GM21786 (cell line): Measurements from ENCODE around the gene KIAA1755.

ENCODE experiments used
- ATAC-seq: cut with Tn5 transposase; IDR thresholded peaks from one replicate; pipeline ENCODE4 v1.9.1; 2021; ENCODE audit not compliant: unreplicated experiment

Gene KIAA1755

DNA sequence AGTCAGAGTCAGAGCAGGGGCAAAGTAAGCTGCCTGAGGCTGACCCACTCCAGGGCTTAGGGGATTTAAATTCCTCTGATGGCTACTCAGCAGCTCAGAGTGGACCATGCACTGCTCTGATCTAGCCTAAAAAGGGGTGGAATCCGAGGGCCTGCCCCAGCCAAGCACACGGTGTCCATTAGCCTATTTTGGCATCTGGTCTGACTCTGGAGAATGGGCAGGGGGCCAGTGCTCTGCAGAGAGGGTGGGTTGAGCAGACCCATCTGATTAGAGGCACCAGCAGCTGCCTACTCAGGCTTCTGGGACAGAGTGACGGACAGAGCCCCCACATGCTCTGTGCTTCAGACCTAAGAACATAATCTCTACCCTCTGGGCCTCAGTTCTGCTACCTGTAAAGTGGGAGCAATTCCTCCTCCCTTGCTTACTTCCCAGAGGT lies 69.6 kb downstream of the KIAA1755 start:
- no peak for ATAC-seq

DNA sequence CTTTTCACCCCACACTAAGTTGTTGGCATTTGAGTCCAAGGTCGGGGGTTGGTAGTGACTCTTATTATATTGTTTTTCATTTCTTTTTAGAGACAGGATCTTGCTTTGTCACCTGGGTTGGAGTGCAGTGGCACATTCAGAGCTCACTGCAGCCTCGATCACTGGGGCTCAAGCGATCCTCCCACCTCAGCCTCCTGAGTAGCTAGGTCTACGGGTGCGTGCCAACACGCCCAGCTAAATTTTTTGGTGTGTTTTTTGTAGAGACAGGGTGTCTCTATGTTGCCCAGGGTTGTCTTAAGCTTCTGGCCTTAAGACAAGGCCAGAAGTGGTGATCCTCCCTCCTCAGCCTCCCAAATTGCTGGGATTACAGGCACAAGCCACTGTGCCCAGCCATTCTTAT lies 70.4 kb downstream of the KIAA1755 start:
- ATAC-seq = no peak

GRCh38 chr20:38187517-38187916 lies 73.0 kb downstream of the KIAA1755 start:
- no peak for ATAC-seq

DNA sequence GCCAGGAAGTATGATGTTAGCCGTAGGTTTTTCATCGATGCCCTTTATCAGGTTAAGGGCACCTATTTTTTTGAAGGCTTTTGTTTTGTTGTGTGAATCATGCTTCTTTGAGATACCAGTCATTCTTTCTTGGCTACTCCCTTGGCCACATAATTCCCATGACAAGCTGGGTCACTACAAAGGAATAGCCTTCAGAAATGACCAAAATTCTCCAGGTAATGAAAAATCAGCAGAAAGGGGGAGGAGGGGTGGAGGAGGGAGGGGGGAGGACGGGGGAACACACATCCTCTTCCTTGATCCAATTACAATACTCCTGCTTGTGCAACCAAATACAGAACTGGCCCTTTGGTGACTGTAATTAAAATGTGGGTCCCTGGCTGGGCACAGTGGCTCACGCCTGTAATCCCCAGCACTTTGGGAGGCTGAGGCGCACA lies 73.7 kb downstream of the KIAA1755 start:
- no peak for ATAC-seq

- ATAC-seq = no peak
These were observed 76.4 kb downstream of the KIAA1755 start for GRCh38 chr20:38184101-38184500.

GRCh38 chr20:38181971-38182370 lies 78.6 kb downstream of the KIAA1755 start:
- ATAC-seq = no peak

DNA sequence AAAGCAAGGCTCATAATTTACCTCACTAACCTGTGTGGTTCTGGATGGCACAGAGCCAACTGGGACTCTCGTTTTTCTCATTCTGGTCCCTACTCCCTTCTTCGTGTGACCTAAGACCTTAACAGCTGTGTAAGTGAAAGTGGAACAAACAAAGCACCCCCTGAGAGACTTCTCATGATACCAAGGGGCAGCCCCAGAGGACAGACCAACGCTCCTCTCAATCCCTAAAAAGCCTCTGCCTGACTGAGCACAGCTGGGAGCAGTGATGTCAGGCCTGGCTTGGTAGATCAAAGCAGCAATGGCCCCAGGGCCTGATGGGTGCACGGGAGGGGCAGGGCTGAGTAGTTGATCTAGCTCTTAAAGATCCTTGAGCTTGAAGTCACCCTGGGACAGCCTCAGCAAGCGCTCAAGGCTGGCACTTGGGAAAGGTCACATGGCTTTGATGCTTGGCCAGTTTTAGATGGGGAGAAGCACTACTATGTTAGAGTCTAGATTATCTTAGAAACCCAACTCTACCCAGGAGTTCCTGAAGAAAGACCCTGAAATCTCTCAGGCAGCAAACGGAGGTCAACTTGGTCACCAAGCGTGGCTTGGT lies 79.2 kb downstream of the KIAA1755 start:
- peak; percentile 82 for ATAC-seq

DNA sequence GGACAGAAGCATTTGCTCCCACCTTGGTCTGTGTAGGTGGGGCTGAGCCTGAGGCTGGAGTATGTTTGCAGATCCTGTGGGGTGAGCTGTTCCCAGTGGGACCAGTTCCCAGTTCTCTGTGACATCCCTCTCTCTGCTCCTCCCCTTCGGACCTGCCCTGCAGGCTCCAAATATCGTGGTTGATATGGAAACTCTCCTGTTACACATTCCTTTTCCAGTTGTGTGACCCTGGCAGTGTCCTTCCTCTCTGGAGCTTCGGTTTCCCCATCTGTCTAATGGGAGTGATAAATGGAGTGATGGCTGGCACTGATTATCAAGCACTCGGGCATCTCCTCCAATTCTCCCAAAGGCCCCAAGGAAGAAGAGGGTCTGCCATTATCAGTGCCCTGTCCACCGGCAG lies 79.8 kb downstream of the KIAA1755 start:
- no peak for ATAC-seq

DNA sequence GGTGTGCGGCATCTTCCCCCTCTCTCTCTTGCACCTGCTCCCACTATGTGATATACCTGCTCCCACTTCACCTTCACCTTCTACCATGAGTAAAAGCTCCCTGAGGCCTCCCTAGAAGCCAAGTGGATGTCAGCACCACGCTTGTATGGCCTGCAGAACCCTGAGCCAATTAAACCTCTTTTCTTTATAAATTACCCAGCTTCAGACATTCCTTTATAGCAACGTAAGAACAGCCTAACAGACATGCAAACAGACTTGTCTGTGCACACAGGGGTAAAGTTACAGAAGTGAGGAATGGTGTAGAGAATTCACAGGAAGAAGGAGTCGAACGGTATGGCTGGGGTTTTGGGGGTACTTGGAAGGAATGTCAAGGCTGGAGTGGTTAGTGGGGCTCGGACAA lies 80.7 kb downstream of the KIAA1755 start:
- no peak for ATAC-seq

- ATAC-seq = no peak
These were observed 82.0 kb downstream of the KIAA1755 start for GRCh38 chr20:38178581-38178980.

GRCh38 chr20:38178065-38178491 lies 82.5 kb downstream of the KIAA1755 start:
- no peak for ATAC-seq

DNA sequence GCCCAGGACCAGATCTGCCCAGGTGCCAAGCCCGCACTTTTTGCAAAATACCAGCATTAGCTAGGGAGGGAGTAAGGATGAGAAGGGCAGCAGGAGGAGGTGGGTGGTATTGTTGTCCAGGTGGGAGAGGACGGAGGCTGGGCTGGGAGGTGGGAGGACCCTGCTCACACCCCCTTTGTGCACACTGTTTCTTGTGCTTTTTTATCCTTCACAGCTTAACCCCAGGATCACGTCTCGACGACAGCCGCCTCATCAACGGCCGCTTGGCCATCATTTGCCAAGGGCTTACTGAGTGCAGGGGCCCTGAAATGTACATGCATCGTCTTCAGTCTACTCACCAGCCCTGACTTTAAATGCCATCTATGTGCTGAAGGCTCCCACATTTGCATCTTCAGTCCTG lies 83.3 kb downstream of the KIAA1755 start:
- ATAC-seq = no peak

- no peak for ATAC-seq
These were observed 85.0 kb downstream of the KIAA1755 start for GRCh38 chr20:38175304-38176180.

GRCh38 chr20:38173237-38174156 lies 87.0 kb downstream of the KIAA1755 start:
- no peak for ATAC-seq

GRCh38 chr20:38172408-38172807 lies 88.1 kb downstream of the KIAA1755 start:
- ATAC-seq = no peak

DNA sequence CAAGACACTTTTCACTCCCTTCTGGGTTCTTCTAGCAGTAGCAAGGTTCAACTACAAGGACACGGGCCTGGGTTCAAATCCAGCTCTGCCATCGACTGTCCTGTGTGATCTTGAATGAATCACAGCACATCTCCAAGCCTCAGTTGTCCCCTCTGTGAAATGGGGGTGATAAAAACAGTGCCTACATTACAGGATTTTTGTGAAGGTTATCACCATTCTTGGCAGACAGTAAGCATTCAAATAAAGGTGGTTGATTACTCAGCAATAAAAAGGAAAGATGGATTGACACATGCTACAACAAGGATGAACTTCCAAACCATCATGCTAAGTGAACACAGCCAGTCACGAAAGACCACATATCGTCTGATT lies 88.9 kb downstream of the KIAA1755 start:
- no peak for ATAC-seq

DNA sequence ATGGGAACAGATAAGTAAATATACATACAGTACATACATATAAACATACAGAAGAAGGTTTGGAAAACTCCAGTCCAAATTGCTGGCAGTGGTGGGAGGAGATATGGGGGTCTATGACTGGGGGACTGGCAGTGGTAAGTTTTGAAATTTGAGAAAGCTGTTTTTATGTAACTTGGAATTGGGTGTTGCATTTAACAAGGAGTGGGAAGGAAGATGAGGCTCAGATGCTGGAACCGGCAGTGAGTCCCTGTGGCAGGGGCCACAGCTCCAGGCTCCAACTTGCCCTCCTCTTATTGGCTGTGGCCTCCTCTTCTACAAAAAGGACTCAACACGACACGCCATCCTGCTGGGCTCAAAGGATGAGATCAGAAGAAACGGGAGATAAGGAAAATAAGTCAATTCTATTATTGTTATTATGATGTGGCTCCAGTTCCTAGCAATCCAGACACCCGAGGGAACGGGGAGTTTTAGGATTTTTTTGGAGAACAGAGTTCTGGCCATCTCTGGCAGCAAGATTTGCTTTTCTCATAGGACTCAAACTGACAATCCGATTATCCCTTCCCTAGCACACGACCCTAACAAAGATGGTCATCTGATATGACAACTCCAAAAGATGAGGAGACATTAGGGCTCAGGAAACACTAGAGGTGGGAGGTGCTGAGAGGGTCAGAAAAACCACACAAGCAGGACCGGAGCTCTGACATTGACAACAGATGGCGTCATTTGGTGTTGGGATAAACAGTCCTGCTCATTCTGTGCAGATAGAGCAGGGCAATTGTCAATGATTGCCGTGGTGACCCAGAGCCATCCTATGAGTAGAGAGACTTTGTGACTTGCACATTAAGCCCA lies 89.5 kb downstream of the KIAA1755 start:
- ATAC-seq = no peak

- no peak for ATAC-seq
These were observed 90.2 kb downstream of the KIAA1755 start for GRCh38 chr20:38170219-38170825.

DNA sequence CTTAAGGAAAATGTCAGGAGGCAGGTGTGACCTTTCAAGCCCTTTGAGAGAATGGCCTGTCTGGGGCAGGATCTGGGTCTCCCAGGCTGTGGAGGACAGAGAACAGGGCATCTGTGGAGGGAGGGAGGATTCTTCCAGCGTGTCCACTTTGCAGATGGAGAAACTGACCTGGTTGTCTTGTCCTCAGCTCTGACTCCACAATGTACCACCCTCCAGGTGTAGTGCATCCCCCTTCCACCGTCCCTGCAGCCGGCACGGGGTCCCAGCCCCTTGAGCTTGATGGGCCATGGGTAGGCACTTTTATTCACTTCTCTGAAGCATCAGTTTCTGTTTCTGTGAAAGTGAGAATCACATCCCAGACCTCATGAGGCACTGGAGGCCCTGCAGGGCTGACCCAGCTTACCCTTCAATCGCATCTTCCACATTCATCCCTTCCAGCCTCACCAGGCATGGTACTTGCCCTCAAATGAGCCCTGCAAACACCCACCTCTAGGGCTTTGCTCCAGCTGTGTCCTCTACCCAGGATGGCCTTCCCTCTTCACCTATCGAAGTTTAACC lies 90.8 kb downstream of the KIAA1755 start:
- ATAC-seq = no peak
